Left ventricle myocardium inferior (tissue), 1 donor: ENCODE measurements around the gene PDHX. TPM values are rescaled to one million over a fixed set of nuclear protein-coding genes. Genes with fewer than 3 reads are reported as not detected.

Source experiments
- DNase-seq: peaks from one replicate; pipeline ENCODE4 v3.0.0-alpha.2; 2020
- H3K27ac ChIP-seq: fragments of 200-600 bp; replicated peaks from 2 replicates; pipeline ENCODE4 v1.8.0; 2021
- H3K27me3 ChIP-seq: fragments of 200-600 bp; 2 replicates; pipeline ENCODE4 v1.8.0; 2021; ENCODE audit warnings: low read depth
- H3K36me3 ChIP-seq: fragments of 200-600 bp; 2 replicates; pipeline ENCODE4 v1.8.0; 2021
- H3K4me1 ChIP-seq: fragments of 200-600 bp; 2 replicates; pipeline ENCODE4 v1.8.0; 2021
- H3K4me3 ChIP-seq: fragments of 200-600 bp; 2 replicates; pipeline ENCODE4 v1.8.0; 2021; ENCODE audit warnings: mild to moderate bottlenecking, moderate library complexity
- H3K9me3 ChIP-seq: fragments of 200-600 bp; replicated peaks from 2 replicates; pipeline ENCODE4 v1.8.0; 2021
- CTCF ChIP-seq: fragments of 200-600 bp; IDR thresholded peaks from 2 replicates; pipeline ENCODE4 v1.8.0; 2021; ENCODE audit warnings: antibody characterized with exemption, mild to moderate bottlenecking, borderline replicate concordance
- intact Hi-C: fragments of 100-400 bp; cut with micrococcal nuclease; formaldehyde crosslinking; loops from one replicate; pipeline ENCODE4 v1.11.0; 2022
- total RNA-seq: library from RNA; stranded (reverse); fragmentation: NEBNext Ultra II Directional; extraction: Animal tissue kit (Norgen Biotek cat#: 25700); gene quantifications from one replicate; pipeline ENCODE4 v1.2.1, GENCODE V29; 2021
- donor health status: DM: no; HTN: yes; CAD: no; lungs with severe emphysema.

The PDHX gene
- total RNA-seq, 1 donor from 2014 or later, result 157 TPM

DNA sequence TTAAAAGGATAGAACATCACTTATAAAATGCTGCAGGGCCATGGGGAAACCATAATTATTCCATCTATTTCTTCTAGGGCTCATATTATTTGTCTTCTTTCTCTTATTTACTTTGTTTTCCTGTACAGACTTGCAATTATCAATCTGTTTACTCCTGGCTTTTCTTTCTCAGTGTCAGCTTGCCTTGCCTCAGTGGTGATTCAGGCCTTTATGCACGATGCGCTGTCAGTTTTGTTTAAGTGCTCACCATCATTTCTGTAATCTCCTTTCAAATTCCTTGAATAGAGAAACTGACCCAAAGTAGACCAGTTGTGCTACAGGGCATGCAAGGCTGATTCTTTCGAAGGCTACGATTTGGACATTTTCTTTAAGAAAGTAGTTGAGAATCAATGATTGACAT is 4.7 kb downstream of the PDHX start:
- no peak for TF ChIP-seq CTCF
- Histone ChIP-seq H3K27me3 (no peaks in the 10 kb centered on the region), H3K4me3 (no peak overlapping the region), H3K27ac (no peak overlapping the region), H3K4me1 (peaks cover 75% of the 10 kb centered on the region), H3K9me3 (no peaks in the 10 kb centered on the region), H3K36me3 (no peaks in the 10 kb centered on the region)
- no peak for DNase-seq
- intact Hi-C loops, result loop anchor here (10.0 kb wide), 1 partner anchor 314 kb away; no protein-coding TSS in a partner anchor

DNA sequence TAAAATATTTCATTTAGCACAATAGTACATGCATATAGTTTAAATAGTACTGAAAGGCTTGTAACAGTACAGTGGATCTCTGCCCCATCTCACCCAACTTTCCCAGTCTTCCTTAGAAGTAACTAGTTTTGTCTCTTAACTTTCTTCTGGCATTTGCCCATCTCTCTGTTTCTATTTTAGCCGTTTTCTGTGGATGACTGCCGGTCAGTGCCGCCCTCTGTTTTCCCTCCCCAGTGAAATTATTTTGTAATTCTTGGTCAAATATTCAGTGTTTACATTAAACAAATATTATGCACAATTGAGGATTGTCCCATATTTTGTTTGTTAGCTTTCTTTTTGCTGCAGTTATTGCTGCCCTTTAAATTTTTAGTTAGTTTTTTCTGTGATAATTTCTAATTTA is 8.3 kb downstream of the PDHX start:
- no peak overlapping the region for H3K4me3 ChIP-seq
- no peaks in the 10 kb centered on the region for H3K36me3 ChIP-seq
- H3K9me3 ChIP-seq, result no peaks in the 10 kb centered on the region
- intact Hi-C loops, result loop anchor here (5.0 to 10.0 kb wide), 2 partner anchors 310 to 463 kb away; no protein-coding TSS in a partner anchor
- H3K27ac ChIP-seq, result no peak overlapping the region
- H3K27me3 ChIP-seq, result no peaks in the 10 kb centered on the region
- DNase-seq, result no peak
- H3K4me1 ChIP-seq, result peaks cover 85% of the 10 kb centered on the region
- TF ChIP-seq CTCF, result no peak

DNA sequence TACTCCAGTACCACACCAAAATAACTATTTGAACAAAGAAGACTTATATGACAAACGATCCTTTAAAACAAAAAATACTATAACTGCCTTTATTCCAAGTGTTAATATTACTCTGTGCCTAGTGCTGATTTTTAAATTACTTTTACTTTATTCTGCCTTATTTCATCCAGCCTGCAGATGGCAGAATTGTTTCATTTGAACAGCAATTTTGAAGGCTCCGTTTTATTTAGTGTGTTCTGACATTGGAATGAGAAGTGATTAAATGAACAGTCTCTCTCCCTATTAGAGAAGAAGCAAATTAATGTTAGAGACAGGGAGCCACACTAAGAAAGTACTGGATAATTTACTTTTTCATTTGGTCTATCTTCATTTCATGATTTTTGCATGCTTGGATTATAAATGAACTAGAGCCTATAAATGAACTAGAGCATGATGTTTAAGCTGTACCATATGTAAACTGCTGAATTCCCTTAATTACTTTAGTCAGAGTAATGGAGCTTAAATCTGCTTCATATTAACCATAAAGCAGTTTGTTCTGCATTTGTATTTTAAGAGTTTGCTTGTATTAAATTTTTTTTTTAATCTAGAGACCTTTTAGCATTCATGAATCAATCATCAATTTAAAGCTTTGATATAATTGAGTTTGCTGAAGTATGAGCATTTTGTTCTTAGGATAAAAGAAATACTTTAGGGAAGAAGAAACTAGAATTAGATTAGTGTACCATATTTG is 9.8 kb downstream of the PDHX start:
- no peaks in the 10 kb centered on the region for H3K9me3 ChIP-seq
- H3K36me3 ChIP-seq, result peaks cover under 1% of the 10 kb centered on the region
- no peak for DNase-seq
- intact Hi-C loops, result loop anchor here (5.0 to 10.0 kb wide), 2 partner anchors 309 to 461 kb away; no protein-coding TSS in a partner anchor
- TF ChIP-seq CTCF, result peak; percentile 76
- no peaks in the 10 kb centered on the region for H3K27me3 ChIP-seq
- H3K4me1 ChIP-seq, result peaks cover 77% of the 10 kb centered on the region
- H3K27ac ChIP-seq, result no peak overlapping the region
- H3K4me3 ChIP-seq, result no peak overlapping the region

DNA sequence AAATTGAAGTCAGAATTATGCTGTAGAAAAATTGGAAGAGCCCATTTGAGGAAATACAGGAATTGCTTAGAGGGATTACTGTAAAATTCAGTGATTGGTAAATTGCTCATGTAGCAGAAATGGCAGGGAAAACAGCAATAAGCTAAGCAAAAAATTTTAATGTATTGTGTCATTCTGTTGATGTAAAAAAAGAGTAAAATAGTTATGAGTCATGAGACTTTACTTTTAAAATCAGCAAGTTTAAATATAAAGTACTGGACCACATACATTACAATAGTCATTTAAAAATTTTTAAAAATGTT is 10.4 kb downstream of the PDHX start:
- TF ChIP-seq CTCF, result no peak
- H3K36me3 ChIP-seq, result peaks cover 6% of the 10 kb centered on the region
- H3K27ac ChIP-seq, result no peak overlapping the region
- H3K4me3 ChIP-seq, result no peak overlapping the region
- no peaks in the 10 kb centered on the region for H3K9me3 ChIP-seq
- intact Hi-C loops, result loop anchor here (5.0 to 10.0 kb wide), 2 partner anchors 308 to 461 kb away; no protein-coding TSS in a partner anchor
- no peak for DNase-seq
- no peaks in the 10 kb centered on the region for H3K27me3 ChIP-seq
- H3K4me1 ChIP-seq, result peaks cover 72% of the 10 kb centered on the region

- H3K27me3 ChIP-seq, result no peaks in the 10 kb centered on the region
- no peak overlapping the region for H3K4me3 ChIP-seq
- H3K36me3 ChIP-seq, result peaks cover 22% of the 10 kb centered on the region
- no peak for TF ChIP-seq CTCF
- no peaks in the 10 kb centered on the region for H3K9me3 ChIP-seq
- intact Hi-C loops, result loop anchor here (5.0 to 10.0 kb wide), 2 partner anchors 306 to 459 kb away; no protein-coding TSS in a partner anchor
- H3K4me1 ChIP-seq, result peaks cover 63% of the 10 kb centered on the region
- no peak overlapping the region for H3K27ac ChIP-seq
- DNase-seq, result no peak
Observed at GRCh38 chr11:34928268-34928959, 12.0 kb downstream of the PDHX start.
